ENCODE data around the gene SOBP.

Gene SOBP

DNA sequence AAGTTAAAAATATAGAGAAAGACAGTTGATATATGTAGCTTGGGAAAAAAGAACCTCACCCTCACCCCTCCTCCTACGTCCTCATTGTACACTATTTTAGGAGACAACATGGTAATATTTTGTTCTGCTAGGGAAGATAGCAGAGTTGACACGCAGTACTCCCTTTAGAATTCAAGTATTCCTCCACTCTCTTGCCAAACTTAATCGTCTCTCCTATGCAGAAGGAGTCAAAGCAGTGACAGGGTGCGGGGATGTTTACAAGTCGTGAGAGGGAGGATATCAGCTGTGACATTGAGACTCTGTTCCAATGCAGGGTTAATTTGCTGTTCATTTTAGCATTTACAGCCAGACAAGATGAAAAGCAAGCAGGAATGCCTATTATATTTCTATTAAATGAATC, 97.5 kb downstream of the SOBP start:
- in situ Hi-C loops (cut with MboI; ENCODE audit: low pct_unique_long_range_greater_than_20kb, low sequenced_read_pairs, unreplicated experiment): no loop called here
- DNase-seq (ENCODE audit: low spot score): no peak
- TF ChIP-seq, protein P1, sequence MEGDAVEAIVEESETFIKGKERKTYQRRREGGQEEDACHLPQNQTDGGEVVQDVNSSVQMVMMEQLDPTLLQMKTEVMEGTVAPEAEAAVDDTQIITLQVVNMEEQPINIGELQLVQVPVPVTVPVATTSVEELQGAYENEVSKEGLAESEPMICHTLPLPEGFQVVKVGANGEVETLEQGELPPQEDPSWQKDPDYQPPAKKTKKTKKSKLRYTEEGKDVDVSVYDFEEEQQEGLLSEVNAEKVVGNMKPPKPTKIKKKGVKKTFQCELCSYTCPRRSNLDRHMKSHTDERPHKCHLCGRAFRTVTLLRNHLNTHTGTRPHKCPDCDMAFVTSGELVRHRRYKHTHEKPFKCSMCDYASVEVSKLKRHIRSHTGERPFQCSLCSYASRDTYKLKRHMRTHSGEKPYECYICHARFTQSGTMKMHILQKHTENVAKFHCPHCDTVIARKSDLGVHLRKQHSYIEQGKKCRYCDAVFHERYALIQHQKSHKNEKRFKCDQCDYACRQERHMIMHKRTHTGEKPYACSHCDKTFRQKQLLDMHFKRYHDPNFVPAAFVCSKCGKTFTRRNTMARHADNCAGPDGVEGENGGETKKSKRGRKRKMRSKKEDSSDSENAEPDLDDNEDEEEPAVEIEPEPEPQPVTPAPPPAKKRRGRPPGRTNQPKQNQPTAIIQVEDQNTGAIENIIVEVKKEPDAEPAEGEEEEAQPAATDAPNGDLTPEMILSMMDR (IDR thresholded peaks at IDR 0.05; ENCODE audit: extremely low read depth, insufficient read depth, missing control alignments): no peak

DNA sequence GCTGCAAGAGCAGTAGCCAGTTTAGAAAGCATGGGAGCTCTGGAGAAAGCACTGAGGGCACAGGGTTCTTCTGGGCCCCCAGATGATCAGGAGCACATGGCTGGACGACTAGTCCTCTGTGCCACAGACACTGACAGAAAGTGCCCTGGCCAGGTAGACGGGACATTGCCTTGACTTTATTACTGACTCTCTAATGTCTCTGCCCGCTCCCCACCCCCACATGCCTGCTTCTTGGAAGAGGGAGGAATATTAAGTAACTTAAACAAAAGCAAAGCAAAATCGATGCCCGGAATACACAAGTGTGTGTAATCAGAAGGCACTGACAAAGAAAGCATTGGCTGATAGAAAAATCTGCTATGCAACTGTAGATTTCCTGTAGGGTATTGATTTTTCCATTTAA, 99.3 kb downstream of the SOBP start:
- no peak for DNase-seq (ENCODE audit: low spot score)
- TF ChIP-seq, protein P1 (IDR thresholded peaks at IDR 0.05; ENCODE audit: extremely low read depth, insufficient read depth, missing control alignments): no peak
- in situ Hi-C loops (cut with MboI; ENCODE audit: low pct_unique_long_range_greater_than_20kb, low sequenced_read_pairs, unreplicated experiment): no loop called here

DNA sequence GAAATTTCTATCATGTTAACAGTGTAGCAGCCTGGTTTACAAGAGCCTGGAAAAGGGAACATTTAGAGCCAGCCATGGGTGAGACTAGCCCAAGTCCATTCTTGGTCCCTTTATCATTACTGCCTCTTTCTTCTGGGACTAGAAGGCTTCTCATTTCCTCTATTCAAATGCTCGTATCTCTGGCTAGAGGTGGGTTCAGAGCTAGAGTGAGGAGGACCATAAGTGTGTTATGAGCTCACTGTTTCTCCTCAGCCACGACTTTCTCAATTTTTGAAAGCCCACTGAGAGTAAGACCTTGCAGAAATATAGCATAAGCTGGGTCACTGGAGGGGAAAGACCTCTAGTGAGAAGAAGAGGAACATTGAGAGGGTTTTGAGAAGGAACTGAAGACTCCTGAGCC, 100.0 kb downstream of the SOBP start:
- DNase-seq (ENCODE audit: low spot score): no peak
- in situ Hi-C loops (cut with MboI; ENCODE audit: low pct_unique_long_range_greater_than_20kb, low sequenced_read_pairs, unreplicated experiment): no loop called here
- TF ChIP-seq, protein P1 (IDR thresholded peaks at IDR 0.05; ENCODE audit: extremely low read depth, insufficient read depth, missing control alignments): no peak

DNA sequence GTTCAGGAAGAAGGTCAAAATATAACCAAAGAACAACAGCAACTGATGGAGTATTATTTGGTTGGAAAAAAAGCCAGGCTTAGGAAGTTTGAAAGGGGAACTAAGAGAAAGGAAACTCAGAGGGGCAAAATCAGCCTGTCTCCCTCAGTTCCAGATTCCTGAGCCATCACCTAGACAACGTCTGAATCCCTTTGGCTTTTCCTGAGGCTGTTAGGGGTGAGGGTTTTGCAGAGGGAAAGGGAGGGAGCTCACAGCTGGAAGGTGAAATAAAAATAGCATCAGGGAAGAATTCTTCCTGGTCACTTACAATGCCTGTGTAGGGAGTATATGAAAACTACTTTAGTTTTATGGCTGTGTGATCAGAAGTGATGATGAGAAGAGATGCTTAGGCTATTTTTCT, 100.5 kb downstream of the SOBP start:
- DNase-seq (ENCODE audit: low spot score): no peak
- TF ChIP-seq, protein P1 (IDR thresholded peaks at IDR 0.05; ENCODE audit: extremely low read depth, insufficient read depth, missing control alignments): no peak
- in situ Hi-C loops (cut with MboI; ENCODE audit: low pct_unique_long_range_greater_than_20kb, low sequenced_read_pairs, unreplicated experiment): no loop called here

DNA sequence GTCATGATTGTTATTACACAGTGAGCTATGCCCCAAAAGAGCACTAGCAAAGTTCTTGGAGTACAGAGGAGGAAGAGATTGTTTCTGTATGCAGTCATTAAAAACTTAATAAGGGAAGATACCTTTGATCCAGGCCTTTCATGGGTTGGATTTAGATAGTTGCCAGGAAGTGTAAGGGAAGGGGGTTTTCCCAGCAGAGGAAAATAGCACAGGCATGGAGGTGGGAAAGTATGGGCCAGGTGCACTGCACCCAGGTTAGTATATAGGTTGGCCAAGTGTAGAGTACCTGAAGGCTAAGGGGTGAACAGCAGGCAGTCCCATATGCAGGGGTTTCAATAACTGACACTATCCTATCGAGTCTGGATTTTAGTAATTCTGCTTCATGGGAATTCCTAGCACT, 101.4 kb downstream of the SOBP start:
- TF ChIP-seq, protein P1 (IDR thresholded peaks at IDR 0.05; ENCODE audit: extremely low read depth, insufficient read depth, missing control alignments): no peak
- no peak for DNase-seq (ENCODE audit: low spot score)
- in situ Hi-C loops (cut with MboI; ENCODE audit: low pct_unique_long_range_greater_than_20kb, low sequenced_read_pairs, unreplicated experiment): no loop called here

DNA sequence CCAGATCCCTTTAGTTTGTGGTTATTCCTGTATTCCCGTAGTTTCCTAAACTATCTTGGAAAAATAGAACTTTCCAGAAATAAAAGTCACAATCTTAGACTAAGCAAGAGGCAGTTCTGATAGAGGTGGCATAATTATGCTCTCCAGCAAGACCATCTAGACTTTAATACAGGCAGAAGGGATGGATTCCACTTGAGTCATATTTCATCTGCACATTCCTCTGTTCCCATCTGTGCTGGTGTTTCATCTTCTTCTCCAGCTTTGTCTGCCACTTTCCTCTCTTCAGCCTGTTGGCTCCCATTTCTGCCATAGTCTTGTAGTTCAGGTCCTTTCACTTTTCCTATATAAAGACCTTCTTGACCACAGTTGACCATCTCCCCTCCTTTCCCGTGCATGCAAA, 102.9 kb downstream of the SOBP start:
- TF ChIP-seq, protein P1 (IDR thresholded peaks at IDR 0.05; ENCODE audit: extremely low read depth, insufficient read depth, missing control alignments): no peak
- in situ Hi-C loops (cut with MboI; ENCODE audit: low pct_unique_long_range_greater_than_20kb, low sequenced_read_pairs, unreplicated experiment): no loop called here

DNA sequence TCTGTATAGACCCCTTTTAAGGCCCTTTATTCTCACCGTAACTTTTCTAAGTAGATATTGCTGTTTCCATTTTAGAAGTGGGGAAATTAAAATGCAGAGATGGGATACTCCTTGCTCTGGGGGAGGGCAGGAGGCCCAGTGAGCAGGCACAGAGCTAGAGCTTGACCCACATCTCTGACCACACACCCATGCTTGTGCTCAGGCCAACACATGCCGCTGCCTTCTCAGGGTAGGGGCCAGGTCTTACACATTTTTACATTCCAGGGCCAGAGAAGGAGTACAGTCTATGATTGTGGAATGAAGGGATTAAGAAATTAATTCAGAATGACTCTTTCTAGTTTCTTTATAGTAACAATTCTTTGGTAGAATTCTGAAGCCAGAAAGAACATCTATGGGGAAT, 104.8 kb downstream of the SOBP start:
- DNase-seq (ENCODE audit: low spot score): no peak
- in situ Hi-C loops (cut with MboI; ENCODE audit: low pct_unique_long_range_greater_than_20kb, low sequenced_read_pairs, unreplicated experiment): no loop called here

More for the DNA sequence above, 102.9 kb downstream of the SOBP start:
- no peak for DNase-seq (ENCODE audit: low spot score)

More for the DNA sequence above, 104.8 kb downstream of the SOBP start:
- TF ChIP-seq, protein P1 (IDR thresholded peaks at IDR 0.05; ENCODE audit: extremely low read depth, insufficient read depth, missing control alignments): no peak

Measured in GM13977 (cell line).